Duodenal mucosa (tissue), 2 donors: ENCODE measurements around the gene PALB2.
A peak's percentile ranks its signal among the peaks of the same experiment; 100 is the strongest.

Experiments
- H3K27ac ChIP-seq: one replicate; pipeline ENCODE4 v1.7.0; 2013; ENCODE audit warnings: low read depth, low read length
- H3K27me3 ChIP-seq, 2 donors: one replicate each; pipeline ENCODE4 v1.7.0; 2013; ENCODE audit warnings: low read length in 2 of 2, control low read depth in 1 of 2; ENCODE audit not compliant: insufficient read depth in 2 of 2, control insufficient read depth in 1 of 2
- H3K36me3 ChIP-seq, 2 donors: one replicate each; pipeline ENCODE4 v1.7.0; 2013; ENCODE audit warnings: low read length in 2 of 2, control low read depth in 1 of 2; ENCODE audit not compliant: insufficient read depth in 2 of 2, control insufficient read depth in 1 of 2
- H3K4me1 ChIP-seq, 2 donors: one replicate each; pipeline ENCODE4 v1.7.0; 2013; ENCODE audit warnings: low read length in 2 of 2, control low read depth in 1 of 2; ENCODE audit not compliant: insufficient read depth in 2 of 2, control insufficient read depth in 1 of 2
- H3K4me3 ChIP-seq, 2 donors: one replicate each; pipeline ENCODE4 v1.7.0; 2013; ENCODE audit warnings: low read length in 2 of 2, low read depth in 1 of 2
- H3K9ac ChIP-seq, 2 donors: one replicate each; pipeline ENCODE4 v1.7.0; 2013; ENCODE audit warnings: low read length in 2 of 2, low read depth in 1 of 2
- H3K9me3 ChIP-seq, 2 donors: one replicate each; pipeline ENCODE4 v1.7.0; 2013; ENCODE audit warnings: low read length in 2 of 2, control low read depth in 1 of 2; ENCODE audit not compliant: control insufficient read depth in 1 of 2

Gene PALB2

DNA sequence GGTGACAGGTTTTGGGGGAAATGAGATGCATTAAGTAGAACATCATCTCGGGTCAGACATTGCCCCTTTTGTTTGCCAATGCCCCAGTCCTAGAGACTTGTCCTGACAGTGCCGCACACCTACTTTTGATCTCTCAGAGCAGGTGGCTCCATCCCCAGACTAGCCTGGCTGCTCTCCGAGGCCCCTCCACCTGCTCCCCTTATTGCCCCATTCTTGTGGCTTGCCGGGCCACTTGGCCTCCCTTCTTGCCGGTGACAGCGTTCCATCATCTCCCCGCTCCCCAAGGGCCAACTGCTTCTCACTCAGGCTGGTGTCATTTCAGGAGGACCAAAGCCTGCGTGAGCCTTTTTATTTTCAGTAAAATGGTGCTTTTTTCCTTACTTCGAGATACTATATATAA lies 68.7 kb downstream of the PALB2 start:
- no peak overlapping the region for H3K4me3 ChIP-seq
- no peaks in the 10 kb centered on the region for H3K27me3 ChIP-seq
- no peaks in the 10 kb centered on the region for H3K9me3 ChIP-seq
- H3K27ac ChIP-seq = no peak overlapping the region
- no peak overlapping the region for H3K9ac ChIP-seq
- peaks cover 25 to 77% of the 10 kb centered on the region in 2 donors for H3K36me3 ChIP-seq
- H3K4me1 ChIP-seq = no peaks in the 10 kb centered on the region

DNA sequence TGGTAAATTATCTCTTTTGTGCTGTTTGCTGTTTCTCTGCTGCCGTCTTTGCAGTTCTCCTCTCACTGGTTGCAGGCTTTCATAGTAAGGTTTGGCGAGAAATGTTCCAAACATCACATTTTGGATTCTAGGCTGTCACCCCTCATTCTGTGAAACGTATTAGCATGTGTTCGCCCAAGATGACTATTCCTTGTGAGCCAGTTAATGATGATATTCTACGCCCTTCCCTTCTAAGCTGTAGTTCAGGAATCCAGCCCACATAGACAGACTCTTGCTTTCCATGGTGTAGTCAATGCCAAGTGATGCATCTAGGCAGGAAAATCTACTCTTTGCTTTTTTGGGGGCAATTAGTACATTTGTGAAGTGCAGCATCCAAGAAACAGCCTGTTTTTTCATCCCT lies 69.2 kb downstream of the PALB2 start:
- Histone ChIP-seq H3K4me1 (no peaks in the 10 kb centered on the region), H3K27me3 (no peaks in the 10 kb centered on the region), H3K4me3 (no peak overlapping the region), H3K36me3 (peaks cover 30 to 81% of the 10 kb centered on the region in 2 donors), H3K9ac (no peak overlapping the region), H3K9me3 (no peaks in the 10 kb centered on the region), H3K27ac (no peak overlapping the region)

DNA sequence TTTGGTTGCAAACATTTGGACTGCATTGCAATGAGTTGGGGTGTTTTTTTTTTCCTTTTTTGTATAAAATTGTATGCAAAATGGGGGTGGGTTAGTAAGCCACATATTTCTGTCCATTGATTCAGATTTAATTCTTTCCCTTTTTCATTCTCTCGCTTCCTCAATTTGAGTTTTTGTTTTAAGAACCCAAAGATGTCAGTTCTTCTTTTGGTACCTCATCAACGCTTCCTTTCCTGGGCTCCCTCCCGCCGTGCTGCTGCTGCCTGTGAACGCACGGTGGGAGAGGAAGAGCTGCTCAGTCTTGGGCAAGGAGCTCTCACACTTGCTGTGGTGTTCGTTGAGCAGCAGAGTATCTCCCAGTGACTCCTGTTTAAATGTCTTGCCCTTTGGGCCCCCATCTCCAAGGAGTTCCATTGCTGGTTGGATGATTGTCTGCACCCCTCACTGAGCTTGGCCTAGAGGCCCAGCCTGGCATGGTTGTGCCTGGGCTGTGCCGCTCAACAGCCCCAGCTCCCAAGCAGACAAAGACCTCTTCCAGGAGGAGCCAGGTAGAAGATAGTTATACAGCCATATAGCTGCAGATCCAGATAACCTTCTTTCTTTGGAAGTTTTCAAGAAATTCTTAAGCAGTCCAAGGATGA lies 70.0 kb downstream of the PALB2 start:
- Histone ChIP-seq H3K4me1 (no peaks in the 10 kb centered on the region), H3K9ac (no peak overlapping the region), H3K36me3 (peaks cover 35 to 85% of the 10 kb centered on the region in 2 donors), H3K27me3 (no peaks in the 10 kb centered on the region), H3K27ac (no peak overlapping the region), H3K9me3 (no peaks in the 10 kb centered on the region), H3K4me3 (no peak overlapping the region)

DNA sequence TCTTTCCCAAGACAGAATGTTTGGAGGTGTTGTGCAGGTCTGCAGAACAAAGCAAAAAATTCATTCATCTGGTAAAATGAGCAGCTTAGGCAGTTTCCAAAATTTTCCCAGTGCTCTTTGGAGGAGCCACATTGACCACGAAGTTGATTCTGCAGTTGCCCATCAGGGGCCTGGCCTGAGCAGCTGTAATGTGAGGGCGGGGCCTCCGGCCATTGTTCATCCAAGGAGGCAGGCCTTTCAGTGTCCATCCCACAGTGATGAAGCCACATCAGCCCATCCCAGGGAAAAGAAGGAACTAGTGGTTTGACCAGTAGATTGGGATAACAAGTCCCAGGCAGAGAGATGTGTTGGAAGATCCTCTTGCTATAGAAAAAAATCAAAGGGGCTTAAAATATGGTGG lies 73.5 kb downstream of the PALB2 start:
- Histone ChIP-seq H3K9ac (no peak overlapping the region), H3K9me3 (no peaks in the 10 kb centered on the region), H3K4me1 (no peaks in the 10 kb centered on the region), H3K36me3 (peaks cover 58 to 93% of the 10 kb centered on the region in 2 donors), H3K27me3 (no peaks in the 10 kb centered on the region), H3K4me3 (no peak overlapping the region), H3K27ac (no peak overlapping the region)

DNA sequence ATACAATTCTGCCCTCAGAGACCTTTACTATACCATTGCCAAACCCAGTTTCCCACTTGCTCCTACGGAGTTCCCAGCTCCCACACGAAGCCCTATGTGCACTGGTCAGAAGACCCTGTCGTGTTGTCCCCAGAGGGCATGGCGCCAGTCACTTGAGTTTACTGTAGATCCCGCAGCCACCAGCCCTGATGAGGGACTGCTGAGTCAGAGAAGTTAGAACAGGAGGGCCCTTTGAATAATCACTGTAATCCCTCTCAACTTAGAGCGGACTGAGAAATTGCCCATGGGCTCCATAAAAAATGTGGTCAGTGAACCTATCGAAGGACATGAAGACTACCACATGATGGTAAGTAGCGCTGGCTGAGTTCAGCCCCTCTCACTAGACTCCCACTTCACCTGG lies 74.4 kb downstream of the PALB2 start:
- Histone ChIP-seq H3K9ac (no peak overlapping the region), H3K9me3 (no peaks in the 10 kb centered on the region), H3K4me1 (no peaks in the 10 kb centered on the region), H3K27me3 (no peaks in the 10 kb centered on the region), H3K36me3 (peaks cover 65 to 93% of the 10 kb centered on the region in 2 donors), H3K4me3 (no peak overlapping the region), H3K27ac (no peak overlapping the region)

DNA sequence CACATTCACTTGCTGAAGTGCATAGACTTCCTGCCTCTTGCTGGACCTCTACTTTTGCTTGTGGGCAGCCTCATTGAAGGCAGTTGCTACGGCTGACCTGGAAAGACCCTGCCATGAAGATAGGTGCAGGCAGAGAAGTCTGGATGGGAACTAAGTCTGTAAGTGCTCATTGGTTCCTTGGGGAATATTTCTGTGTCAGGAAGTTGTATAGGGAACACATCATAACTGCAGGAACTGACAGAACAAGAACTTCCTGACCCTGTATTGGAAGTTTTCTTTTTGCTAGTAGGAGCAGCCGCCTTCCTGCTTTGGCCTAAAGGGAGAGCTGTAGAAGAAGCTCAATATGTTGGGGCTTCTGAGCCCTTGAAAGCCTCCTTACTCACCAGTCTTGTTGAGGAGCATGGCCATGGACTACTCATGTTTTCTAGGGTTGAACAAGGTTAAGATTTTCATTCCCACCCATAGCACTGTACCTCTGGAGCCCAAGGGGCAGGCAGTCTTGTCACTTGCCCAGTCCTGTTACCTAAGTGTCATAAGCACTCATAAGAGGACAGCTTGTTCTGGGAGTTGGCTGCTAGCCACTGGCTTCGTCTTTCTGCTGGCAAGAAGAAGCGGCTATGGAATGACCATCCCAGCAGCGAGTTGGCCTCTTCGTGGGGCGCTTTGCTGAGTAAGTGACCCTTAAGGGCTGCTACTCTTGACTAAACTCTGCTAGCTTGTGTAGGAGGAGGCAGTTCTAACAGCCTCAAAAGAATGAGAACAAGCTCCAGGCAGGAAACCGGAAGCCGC lies 76.3 kb downstream of the PALB2 start:
- Histone ChIP-seq H3K4me1 (peaks cover 0 to 3% of the 10 kb centered on the region in 2 donors), H3K27me3 (no peaks in the 10 kb centered on the region), H3K4me3 (no peak overlapping the region), H3K27ac (no peak overlapping the region), H3K9ac (no peak overlapping the region), H3K9me3 (no peaks in the 10 kb centered on the region), H3K36me3 (peaks cover 62 to 94% of the 10 kb centered on the region in 2 donors)

DNA sequence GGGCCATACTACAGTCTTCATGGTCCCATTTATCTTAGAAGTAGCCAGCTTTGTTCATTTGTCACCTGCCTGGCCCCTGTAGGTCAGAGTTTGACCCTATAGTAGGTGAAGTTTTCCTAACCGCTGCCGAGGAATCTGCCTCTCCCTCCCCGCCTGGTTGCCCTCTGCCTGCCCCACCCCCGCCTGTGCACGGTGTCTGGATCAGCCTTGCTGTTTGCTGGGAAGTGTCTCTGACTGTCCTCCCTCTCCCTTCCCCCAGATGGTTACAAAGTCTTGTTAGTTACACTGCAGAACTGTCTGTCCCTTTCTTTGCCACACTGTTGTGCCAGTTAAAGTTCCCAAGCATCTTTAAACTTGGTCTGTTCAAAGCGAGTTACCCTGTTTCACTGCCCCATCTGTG lies 77.9 kb downstream of the PALB2 start:
- Histone ChIP-seq H3K9me3 (no peaks in the 10 kb centered on the region), H3K36me3 (peaks cover 64 to 83% of the 10 kb centered on the region in 2 donors), H3K9ac (no peak overlapping the region), H3K4me1 (peaks cover 3 to 7% of the 10 kb centered on the region in 2 donors), H3K27ac (no peak overlapping the region), H3K4me3 (no peak overlapping the region), H3K27me3 (no peaks in the 10 kb centered on the region)

DNA sequence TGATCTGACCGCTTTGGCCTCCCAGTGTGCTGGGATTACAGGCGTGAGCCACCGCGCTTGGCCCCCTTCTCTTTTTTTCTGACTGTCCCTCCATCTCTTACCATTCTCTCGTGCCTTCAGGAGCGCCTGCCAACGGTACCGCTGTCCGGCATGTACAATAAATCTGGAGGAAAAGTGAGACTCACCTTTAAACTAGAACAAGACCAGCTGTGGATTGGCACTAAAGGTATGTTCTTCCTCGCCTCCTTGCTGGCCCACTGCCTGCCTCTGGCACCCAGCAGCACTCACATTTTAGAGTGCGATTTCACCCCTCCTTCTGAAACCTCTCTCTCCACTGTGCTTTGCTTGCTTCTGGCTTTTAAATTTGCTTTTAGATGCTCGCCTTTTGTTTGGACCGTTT lies 78.6 kb downstream of the PALB2 start:
- Histone ChIP-seq H3K27ac (no peak overlapping the region), H3K9me3 (no peaks in the 10 kb centered on the region), H3K27me3 (no peaks in the 10 kb centered on the region), H3K36me3 (peaks cover 64 to 76% of the 10 kb centered on the region in 2 donors), H3K4me3 (no peak overlapping the region), H3K4me1 (peaks cover 3 to 9% of the 10 kb centered on the region in 2 donors), H3K9ac (no peak overlapping the region)

DNA sequence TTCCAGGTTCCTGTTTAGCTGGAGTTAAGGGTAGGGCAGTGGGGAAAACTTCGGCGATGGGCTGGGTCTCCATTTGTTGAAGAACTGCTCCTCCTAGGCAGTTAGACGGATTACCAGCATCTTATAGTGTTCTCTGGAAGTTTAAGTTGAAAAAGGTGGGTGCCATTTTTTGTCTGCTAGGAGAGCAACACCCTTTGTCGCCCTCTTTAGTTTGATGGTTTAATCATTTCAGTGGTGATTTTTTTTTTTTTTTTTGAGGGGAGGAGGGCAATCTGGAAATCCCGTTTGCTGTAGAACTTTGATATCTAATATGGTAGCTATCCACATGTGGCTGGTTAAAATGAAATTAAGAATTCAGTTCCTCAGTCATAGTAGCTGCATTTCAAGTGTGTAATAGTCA lies 79.5 kb downstream of the PALB2 start:
- H3K4me1 ChIP-seq = peaks cover 3 to 10% of the 10 kb centered on the region in 2 donors
- H3K27ac ChIP-seq = no peak overlapping the region
- no peak overlapping the region for H3K4me3 ChIP-seq
- H3K27me3 ChIP-seq = no peaks in the 10 kb centered on the region
- H3K9me3 ChIP-seq = no peaks in the 10 kb centered on the region
- no peak overlapping the region for H3K9ac ChIP-seq
- H3K36me3 ChIP-seq = peaks cover 55 to 67% of the 10 kb centered on the region in 2 donors

DNA sequence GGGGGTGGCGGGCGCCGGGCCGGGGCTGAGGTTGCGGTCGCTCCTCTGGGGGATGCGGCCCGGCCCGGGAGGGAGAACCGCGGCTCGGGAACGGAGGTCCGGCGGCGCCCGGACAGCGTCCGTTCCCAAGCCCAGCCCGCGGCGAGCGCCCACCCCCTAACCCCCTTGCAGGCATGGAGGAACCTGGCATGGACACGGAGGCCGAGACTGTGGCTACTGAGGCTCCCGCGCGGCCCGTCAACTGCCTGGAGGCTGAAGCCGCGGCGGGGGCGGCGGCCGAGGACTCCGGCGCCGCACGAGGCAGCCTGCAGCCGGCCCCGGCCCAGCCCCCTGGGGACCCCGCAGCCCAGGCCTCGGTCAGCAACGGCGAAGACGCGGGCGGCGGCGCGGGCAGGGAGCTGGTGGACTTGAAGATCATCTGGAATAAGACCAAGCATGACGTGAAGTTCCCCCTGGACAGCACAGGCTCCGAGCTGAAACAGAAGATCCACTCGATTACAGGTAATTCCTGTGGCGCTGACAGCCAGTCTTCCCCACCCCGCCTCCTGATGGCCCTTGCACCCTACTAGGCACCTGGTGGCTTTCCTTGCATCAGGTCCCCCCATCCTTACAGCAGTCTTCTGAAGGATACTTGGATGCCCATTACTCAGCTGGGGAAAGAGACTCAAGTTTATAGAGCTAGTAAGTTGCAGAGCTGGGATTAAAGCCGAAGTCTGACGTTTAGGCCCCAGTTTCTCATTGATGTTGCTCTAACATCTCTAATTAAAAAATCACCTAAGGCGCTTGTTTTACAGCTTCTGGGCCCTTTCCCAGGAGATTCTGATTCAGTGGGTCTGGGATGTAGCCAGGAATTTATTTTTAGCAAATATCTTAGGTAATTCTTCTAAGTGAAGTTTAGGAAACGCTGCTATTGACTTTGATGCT lies 83.1 kb downstream of the PALB2 start:
- Histone ChIP-seq H3K4me1 (peaks cover 7 to 15% of the 10 kb centered on the region in 2 donors), H3K27ac (peak overlapping the region; percentile 59), H3K9ac (peak overlapping the region; percentile 70 to 84)

More for the DNA sequence above, 83.1 kb downstream of the PALB2 start:
- H3K27me3 ChIP-seq = no peaks in the 10 kb centered on the region
- peak overlapping the region; percentile 76 to 90 for H3K4me3 ChIP-seq
- no peaks in the 10 kb centered on the region for H3K9me3 ChIP-seq
- H3K36me3 ChIP-seq = peaks cover 30 to 36% of the 10 kb centered on the region in 2 donors
